ENCODE measurements around the gene GATA2.

GRCh38 chr3:128539376-128539775 lies 46.4 kb upstream of the GATA2 start:
- TF ChIP-seq CTCF (IDR thresholded peaks at IDR 0.05) (no peak), POLR2A (IDR thresholded peaks at IDR 0.05) (no peak), EP300 (IDR thresholded peaks at IDR 0.05) (no peak), POLR2AphosphoS5 (IDR thresholded peaks at IDR 0.05) (no peak)
